Ishikawa (cell line): Measurements from ENCODE around the gene MYOZ3.

ENCODE experiments used
- CEBPB ChIP-seq: IDR thresholded peaks from 2 replicates; pipeline ENCODE4 v1.6.1; 2012
- EP300 ChIP-seq: IDR thresholded peaks from 2 replicates; pipeline ENCODE4 v1.6.1; 2012; ENCODE audit warnings: borderline replicate concordance
- RAD21 ChIP-seq: IDR thresholded peaks from 2 replicates; pipeline ENCODE4 v1.6.1; 2012; ENCODE audit warnings: low read depth
- TCF12 ChIP-seq: IDR thresholded peaks from 2 replicates; pipeline ENCODE4 v1.6.1; 2012; ENCODE audit warnings: low read depth
- YY1 ChIP-seq: IDR thresholded peaks from 2 replicates; pipeline ENCODE4 v1.6.1; 2012; ENCODE audit warnings: low read depth
- TF ChIP-seq, protein P1 (sequence below): IDR thresholded peaks from 2 replicates; pipeline ENCODE4 v1.6.1; 2012

DNA sequence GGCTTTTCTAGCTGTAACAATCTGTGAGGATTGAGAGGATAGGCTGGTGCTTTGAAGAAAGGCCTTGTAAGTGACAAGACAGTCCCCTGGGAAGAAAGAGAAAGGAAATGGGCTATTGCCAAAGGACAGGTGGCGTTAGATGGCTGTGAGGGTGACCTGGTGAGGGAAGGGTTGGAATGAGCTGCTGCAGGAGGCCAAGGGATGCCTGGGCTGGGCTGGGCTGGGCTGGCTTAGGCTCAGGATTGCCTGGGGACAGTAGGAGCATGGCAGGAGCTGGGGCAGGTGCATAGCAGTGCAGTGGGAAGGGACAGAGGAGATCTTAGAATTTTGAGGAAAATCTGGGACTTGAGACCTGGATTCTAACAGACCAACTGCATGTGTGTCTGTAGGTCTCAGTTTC lies 9.7 kb upstream of the MYOZ3 start:
- TF ChIP-seq TCF12, result no peak
- TF ChIP-seq EP300, result no peak
- TF ChIP-seq YY1, result no peak
- no peak for TF ChIP-seq CEBPB
- TF ChIP-seq, protein P1, sequence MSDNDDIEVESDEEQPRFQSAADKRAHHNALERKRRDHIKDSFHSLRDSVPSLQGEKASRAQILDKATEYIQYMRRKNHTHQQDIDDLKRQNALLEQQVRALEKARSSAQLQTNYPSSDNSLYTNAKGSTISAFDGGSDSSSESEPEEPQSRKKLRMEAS, result no peak
- TF ChIP-seq RAD21, result no peak
